GM12878 (cell line): ENCODE measurements around the gene RHAG. TPM values are rescaled to one million over a fixed set of nuclear protein-coding genes. Genes with fewer than 3 reads are reported as not detected.
"Not testable (repeated sequence)": the region's sequence is repeated elsewhere in the genome, so short reads cannot be mapped to it uniquely, and the experiment has no call there.

Source experiments
- ATAC-seq: fragments of 200-7000 bp; cut with Tn5 transposase; 3 replicates; pipeline ENCODE4 v1.9.1; 2020; ENCODE audit warnings: mild to moderate bottlenecking, moderate library complexity
- BruUV-seq: library from RNA; stranded (reverse); fragments of 400-500 nt; replicated peaks from 2 replicates; lab custom pipeline; 2021; lab: Mats Ljungman, UMichigan
- CTCF ChIA-PET: fragments of 300-600 bp; sonication (Branson Sonifier 250); formaldehyde crosslinking; extraction: SDS; loops from one replicate; lab custom pipeline; 2021; ENCODE audit warnings: inconsistent platforms; lab: Yijun Ruan, JAX
- POLR2A ChIA-PET: fragments of 350-600 bp; formaldehyde crosslinking; extraction: SDS; loops from one replicate; lab custom pipeline; 2021; ENCODE audit warnings: inconsistent platforms; lab: Charles Lee
- RAD21 ChIA-PET: fragments of 300-600 bp; sonication (Branson Sonifier 250); formaldehyde crosslinking; loops from one replicate; lab custom pipeline; 2023; ENCODE audit warnings: antibody characterized with exemption; ENCODE audit not compliant: unreplicated experiment; lab: Charles Lee
- SMC1A ChIA-PET: fragments of 300-600 bp; sonication (Branson Sonifier 250); formaldehyde crosslinking; loops from one replicate; lab custom pipeline; 2023; ENCODE audit not compliant: unreplicated experiment, uncharacterized antibody; lab: Charles Lee
- DNase-seq: peaks from one replicate; pipeline ENCODE4 v3.0.0-alpha.2; 2011; ENCODE audit warnings: low read depth, low spot score
- FAIRE-seq: peaks from 3 replicates; lab custom pipeline; 2011; peaks lifted over from hg19 to GRCh38; lab: Jason Lieb, UNC
- H2AFZ ChIP-seq: 2 replicates; pipeline ENCODE4 v1.6.0; 2011; ENCODE audit warnings: low read depth, low read length, control low read depth; ENCODE audit not compliant: control insufficient read depth
- H3K27ac ChIP-seq: 2 replicates; pipeline ENCODE4 v1.5.1; 2011; ENCODE audit warnings: control low read depth; ENCODE audit not compliant: control insufficient read depth, insufficient read depth
- H3K27me3 ChIP-seq, 2 experiments: replicated peaks in 1 of 2; 2 replicates each; pipeline versions ENCODE4 v1.6.0 to v1.6.1; 2011; ENCODE audit warnings: low read length in 1 of 2; ENCODE audit not compliant: control insufficient read depth in 2 of 2, insufficient read depth in 2 of 2
- H3K36me3 ChIP-seq, 2 experiments: 2 replicates each; pipeline ENCODE4 v1.5.1; 2011; ENCODE audit warnings: low read length in 1 of 2; ENCODE audit not compliant: control insufficient read depth in 2 of 2, insufficient read depth in 2 of 2
- H3K4me1 ChIP-seq: 2 replicates; pipeline ENCODE4 v1.6.1; 2011; ENCODE audit warnings: mild to moderate bottlenecking, low read length, moderate library complexity, mixed read lengths; ENCODE audit not compliant: control insufficient read depth, insufficient read depth
- H3K4me2 ChIP-seq: 2 replicates; pipeline ENCODE4 v1.6.0; 2011; ENCODE audit warnings: control low read depth; ENCODE audit not compliant: control insufficient read depth, insufficient read depth
- H3K4me3 ChIP-seq: fragments of 200-600 bp; sonication (generic); 2 replicates; pipeline ENCODE4 v1.5.1; 2016
- H3K79me2 ChIP-seq: 2 replicates; pipeline ENCODE4 v1.6.0; 2011; ENCODE audit warnings: low read length; ENCODE audit not compliant: control insufficient read depth, insufficient read depth
- H3K9ac ChIP-seq: 2 replicates; pipeline ENCODE4 v1.8.0; 2011; ENCODE audit warnings: low read length, control low read depth, mixed read lengths; ENCODE audit not compliant: control insufficient read depth, insufficient read depth
- H3K9me3 ChIP-seq: replicated peaks from 3 replicates; pipeline ENCODE4 v1.5.1; 2011; ENCODE audit warnings: mild to moderate bottlenecking, low read length; ENCODE audit not compliant: control insufficient read depth, insufficient read depth
- H4K20me1 ChIP-seq: 2 replicates; pipeline ENCODE4 v1.6.0; 2011; ENCODE audit not compliant: control insufficient read depth, insufficient read depth
- DPF2 ChIP-seq: fragments of 450-650 bp; IDR thresholded peaks from 2 replicates; pipeline ENCODE4 v1.6.1; 2017; ENCODE audit warnings: mild to moderate bottlenecking
- FOXK2 ChIP-seq: fragments of 450-650 bp; IDR thresholded peaks from 2 replicates; pipeline ENCODE4 v1.6.1; 2017; ENCODE audit warnings: mild to moderate bottlenecking, moderate library complexity
- NR2C2 ChIP-seq: IDR thresholded peaks from 2 replicates; pipeline ENCODE4 v1.6.1; 2011; ENCODE audit warnings: borderline replicate concordance, low read depth; ENCODE audit not compliant: control insufficient read depth, insufficient read length
- TCF7 ChIP-seq: IDR thresholded peaks from 2 replicates; pipeline ENCODE4 v1.6.1; 2014; ENCODE audit warnings: antibody characterized with exemption, borderline replicate concordance
- WGBS: methylation state at CpG from one replicate; pipeline ENCODE4 v1.1.6; 2016; ENCODE audit warnings: low lambda C conversion rate; ENCODE audit not compliant: insufficient replicate concordance, insufficient coverage; ENCODE audit errors: missing lambda C conversion rate; 5-methylcytosine and 5-hydroxymethylcytosine counted together
- in situ Hi-C: fragments of 300-500 bp; cut with MboI; formaldehyde crosslinking; loops from 9 replicates; pipeline ENCODE4 v1.14.3; 2018; ENCODE audit warnings: mixed read lengths
- intact Hi-C: fragments of 100-400 bp; cut with micrococcal nuclease; formaldehyde crosslinking; loops from one replicate; pipeline ENCODE4 v1.14.2; 2022; ENCODE audit not compliant: unreplicated experiment
- polyA plus RNA-seq, 11 experiments: library from polyadenylated mRNA; depleted of rRNA in 4 of 11; unstranded in 6 of 11; stranded (reverse) in 5 of 11; fragments of >200 nt; fragmentation: Nextera tagmentation in 4 of 11; fragmentation: Illumina TruSeq in 1 of 11; extraction: Ambion mirVana in 4 of 11; extraction: Trizol in 1 of 11; gene quantifications; 1 replicate in 1 of 11; 2 replicates in 10 of 11; pipeline versions ENCODE4 v1.2.1 to v1.2.3, GENCODE V29; 2011 to 2016; ENCODE audit warnings: inconsistent platforms in 2 of 11, missing spikeins in 2 of 11, low read depth in 1 of 11
- total RNA-seq, 4 experiments: library from RNA; depleted of rRNA in 3 of 4; stranded (reverse); fragments of >200 nt in 3 of 4; fragmentation: Illumina TruSeq in 1 of 4; extraction: Trizol in 1 of 4; gene quantifications; 2 replicates each; pipeline versions ENCODE4 v1.2.1 to v1.2.3, GENCODE V29; 2013 to 2021

RHAG gene
- total and polyA plus RNA-seq, 10 of the 15 experiments (the other 5 are each of a cell fraction or from before 2014, with no cell fraction given): 0.06 to 0.18 (median 0.10) TPM; not detected in 6

GRCh38 chr6:49632727-49633126 lies 3.9 kb downstream of the RHAG start:
- POLR2A ChIA-PET: no interaction called here
- SMC1A ChIA-PET: no interaction called here
- TF ChIP-seq DPF2: no peak
- no peak for TF ChIP-seq NR2C2
- no peak for TF ChIP-seq FOXK2
- no peak for TF ChIP-seq TCF7
- Histone ChIP-seq H2AFZ (no peak overlapping the region), H3K4me1 (no peaks in the 10 kb centered on the region), H3K27me3 (no peaks in the 10 kb centered on the region), H3K9ac (no peak overlapping the region), H4K20me1 (no peaks in the 10 kb centered on the region), H3K79me2 (no peaks in the 10 kb centered on the region), H3K9me3 (no peaks in the 10 kb centered on the region), H3K4me3 (no peak overlapping the region), H3K4me2 (no peak overlapping the region), H3K36me3 (no peaks in the 10 kb centered on the region), H3K27ac (no peak overlapping the region)
- intact Hi-C loops (no loop called here), in situ Hi-C loops (no loop called here)
- DNase-seq: no peak
- no peak for FAIRE-seq
- RAD21 ChIA-PET: no interaction called here
- 26% methylated on average over 3 of the region's 3 CpGs for WGBS
- no TSS peak for BruUV-seq
- CTCF ChIA-PET: no interaction called here
- no peak for ATAC-seq

- RAD21 ChIA-PET: not testable (repeated sequence)
Measured at GRCh38 chr6:49629485-49630088, 7.1 kb downstream of the RHAG start.

More at GRCh38 chr6:49629485-49630088, 7.1 kb downstream of the RHAG start:
- H3K36me3 ChIP-seq, H3K79me2 ChIP-seq, BruUV-seq, in situ Hi-C loops, H3K9me3 ChIP-seq, H3K27ac ChIP-seq, DNase-seq, CTCF ChIA-PET, H3K9ac ChIP-seq, H3K27me3 ChIP-seq, ATAC-seq, H3K4me3 ChIP-seq, FAIRE-seq, SMC1A ChIA-PET, POLR2A ChIA-PET, H4K20me1 ChIP-seq, H2AFZ ChIP-seq, H3K4me2 ChIP-seq, H3K4me1 ChIP-seq, intact Hi-C loops: not testable (repeated sequence)
- WGBS: 43% methylated on average over 26 of the region's 36 CpGs
